GM18499 (cell line): ENCODE measurements around the gene BUD13.

Source experiments
- ATAC-seq: cut with Tn5 transposase; IDR thresholded peaks from one replicate; pipeline ENCODE4 v1.9.1; 2021; ENCODE audit warnings: moderate number of reproducible peaks; ENCODE audit not compliant: insufficient read depth, unreplicated experiment

The BUD13 gene

DNA sequence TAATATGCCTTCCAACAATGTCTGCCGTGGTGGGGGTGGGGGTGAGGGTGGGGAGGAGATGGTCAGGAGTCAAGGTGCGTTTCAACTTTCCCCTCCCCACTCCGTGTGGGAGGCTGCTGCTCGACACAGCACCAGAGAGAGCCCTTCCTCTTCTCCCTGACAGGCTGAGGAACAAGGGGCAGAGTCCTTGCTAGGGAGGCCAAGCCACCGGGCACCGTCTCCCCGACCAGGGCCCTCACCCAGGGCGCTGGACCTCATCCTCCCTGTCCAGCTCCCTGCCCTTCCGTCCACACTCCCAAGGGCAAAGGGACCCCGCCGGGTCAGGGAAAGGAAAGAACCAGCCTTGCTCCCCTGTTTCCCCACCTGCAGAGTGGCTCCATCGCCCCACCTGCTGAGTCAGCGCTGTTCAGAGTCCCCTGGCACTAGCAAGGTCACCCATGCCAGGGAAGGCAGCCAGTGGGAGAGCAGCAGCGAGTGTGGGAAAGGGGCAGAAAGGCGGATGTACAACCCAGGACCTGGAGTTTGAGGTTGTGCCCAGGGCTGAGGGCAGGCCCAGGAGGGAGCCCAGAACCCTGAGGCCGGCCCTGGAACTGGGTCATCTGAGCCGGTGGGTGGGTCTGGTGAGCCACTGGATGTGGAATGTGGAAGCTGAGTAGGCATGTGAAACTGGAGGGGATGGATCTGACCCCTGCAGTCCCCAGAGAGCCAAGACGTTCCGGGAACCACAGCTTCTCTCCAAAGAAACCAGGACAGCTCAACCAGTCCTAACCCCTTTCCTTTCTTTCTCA is 47.2 kb downstream of the BUD13 start:
- ATAC-seq: no peak

DNA sequence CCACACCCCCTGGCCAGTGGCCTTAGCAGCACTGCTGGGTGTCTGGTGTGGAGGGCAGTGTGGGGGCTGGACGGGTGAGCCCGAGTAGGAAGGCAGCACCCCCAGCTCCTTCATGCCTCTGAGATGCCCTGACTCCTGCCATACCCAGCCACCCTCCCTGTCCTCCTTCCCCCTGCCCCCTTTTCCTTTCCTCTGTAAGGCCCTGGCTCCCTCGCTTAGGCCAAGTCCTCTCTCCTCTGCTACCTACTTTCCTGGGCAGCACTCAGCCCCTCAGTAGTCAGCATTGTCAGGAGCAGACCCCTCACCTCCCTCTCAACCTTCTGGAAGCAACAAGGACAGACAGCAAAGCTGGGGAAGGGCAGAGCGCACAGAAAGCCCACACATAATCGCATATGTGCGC is 48.0 kb downstream of the BUD13 start:
- no peak for ATAC-seq

- no peak for ATAC-seq
Observed at GRCh38 chr11:116723511-116723910, 49.3 kb downstream of the BUD13 start.

DNA sequence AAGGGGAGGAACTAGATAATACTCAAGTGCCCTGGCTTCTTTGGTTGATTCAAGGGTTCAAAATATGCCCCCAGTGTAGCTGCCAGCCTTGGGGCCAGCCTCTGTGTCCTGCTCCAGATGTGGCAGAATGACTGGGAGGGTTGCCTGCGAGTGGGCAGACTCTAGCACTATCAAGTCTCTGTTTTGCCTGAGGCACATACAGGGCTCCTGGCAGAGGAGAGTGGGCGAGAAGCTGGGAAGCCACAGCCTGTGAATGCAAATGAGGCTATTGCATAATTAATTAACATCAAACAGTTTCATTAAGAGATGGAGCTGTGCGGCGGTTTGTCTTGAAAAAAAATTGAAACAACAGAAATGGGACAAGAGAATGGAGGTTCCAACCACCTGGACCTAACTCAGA is 50.8 kb downstream of the BUD13 start:
- no peak for ATAC-seq

DNA sequence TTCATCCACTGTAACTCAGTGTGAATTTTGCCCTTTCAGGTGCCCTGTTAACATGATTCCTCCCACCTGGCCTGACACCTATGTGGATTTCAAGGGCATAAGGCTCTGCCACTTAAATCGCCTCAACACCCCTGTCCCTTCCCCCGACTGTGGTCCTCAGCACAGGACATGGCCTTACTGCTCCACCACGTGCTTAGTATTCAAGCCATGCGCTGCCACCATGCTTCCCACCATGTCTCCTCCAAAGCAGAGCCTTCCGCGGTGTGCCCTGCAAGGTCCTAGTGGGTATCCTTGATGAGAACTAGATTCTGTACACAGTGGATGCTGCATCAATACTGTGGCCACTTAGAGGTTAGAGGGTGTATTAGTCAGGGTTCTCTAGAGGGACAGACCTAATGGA is 51.9 kb downstream of the BUD13 start:
- ATAC-seq: no peak

DNA sequence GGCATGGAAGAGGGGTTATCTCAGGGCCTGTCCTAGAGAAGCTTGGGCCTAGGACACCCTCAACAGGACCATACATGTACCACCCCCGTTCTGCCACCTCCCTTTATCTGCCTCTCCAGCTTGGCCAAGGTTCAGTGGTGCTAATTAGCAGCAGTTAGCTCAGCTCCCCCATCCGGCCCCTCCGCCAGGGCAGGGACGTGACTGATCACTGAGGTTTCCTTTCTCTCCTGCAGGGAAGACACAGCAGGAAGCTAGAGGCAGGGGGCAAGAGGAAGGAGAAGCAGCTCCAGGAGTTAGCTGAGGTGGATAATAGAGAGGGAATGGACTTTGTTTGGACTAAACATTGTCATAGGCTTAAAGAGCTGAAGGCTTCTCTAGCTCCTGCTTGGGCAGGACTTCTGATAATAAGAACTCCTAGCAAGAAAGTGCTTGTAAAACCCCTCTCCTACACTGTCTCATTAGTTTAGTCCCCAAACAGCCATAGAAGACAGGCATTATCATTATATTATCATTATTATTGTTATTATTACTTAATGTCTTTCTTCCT is 53.8 kb downstream of the BUD13 start:
- no peak for ATAC-seq

DNA sequence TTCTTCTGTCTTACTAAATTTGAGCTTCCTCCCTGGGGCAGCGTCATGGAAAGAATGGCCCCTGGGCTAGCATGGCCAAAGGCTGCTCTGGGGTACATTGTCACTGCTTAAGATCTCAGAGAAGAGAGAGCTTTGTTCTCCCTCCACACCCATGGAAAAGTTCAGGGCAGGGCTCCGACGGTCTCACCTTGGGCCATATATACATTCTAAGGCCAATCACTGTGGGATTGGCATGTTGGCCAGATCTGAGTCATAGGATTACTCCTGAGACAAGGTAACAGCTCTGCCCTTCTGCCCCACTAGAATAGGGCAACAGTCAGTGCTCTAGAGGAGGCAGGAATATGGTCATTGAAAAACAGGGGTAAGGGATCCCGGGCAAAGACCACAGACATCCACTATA is 56.2 kb downstream of the BUD13 start:
- ATAC-seq: no peak

DNA sequence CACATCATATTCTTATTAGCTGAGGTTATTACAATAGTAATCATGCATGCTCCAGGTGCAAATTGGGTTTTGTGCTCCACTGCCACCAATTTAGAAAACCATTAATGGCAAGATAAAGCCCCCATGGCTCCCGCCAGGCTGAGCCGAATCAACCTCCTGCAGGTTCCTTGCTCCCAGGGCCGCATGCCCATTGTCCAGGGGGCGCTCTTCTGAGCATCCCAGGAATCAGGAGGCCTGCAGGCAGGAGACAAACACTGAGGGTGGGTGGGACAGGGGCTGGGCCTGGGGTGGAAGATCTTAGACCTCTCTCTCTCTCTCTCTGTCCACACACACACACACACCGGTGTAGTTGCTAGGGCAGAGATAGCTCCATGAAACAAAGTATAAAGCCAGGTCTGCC is 57.4 kb downstream of the BUD13 start:
- no peak for ATAC-seq

- ATAC-seq: no peak
Observed at GRCh38 chr11:116714902-116715301, 57.9 kb downstream of the BUD13 start.

DNA sequence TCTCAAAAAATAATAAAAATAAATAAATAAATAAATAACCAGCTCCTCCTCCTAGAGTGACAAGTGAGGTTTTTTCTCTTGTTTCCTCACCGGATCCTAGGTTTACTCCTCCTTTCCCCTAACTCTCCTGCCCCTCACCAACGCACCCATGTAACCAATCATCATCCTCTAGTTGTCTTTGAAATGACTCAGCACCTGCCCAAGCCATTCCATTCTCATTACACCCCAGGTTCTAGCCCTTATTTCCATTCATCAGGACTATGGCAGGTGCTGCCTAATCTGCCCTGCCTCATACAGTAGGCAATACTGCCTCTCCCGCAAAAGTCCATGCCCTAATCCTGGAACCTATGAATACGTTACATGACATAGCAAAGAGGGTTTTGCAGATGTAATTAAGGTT is 60.4 kb downstream of the BUD13 start:
- no peak for ATAC-seq

DNA sequence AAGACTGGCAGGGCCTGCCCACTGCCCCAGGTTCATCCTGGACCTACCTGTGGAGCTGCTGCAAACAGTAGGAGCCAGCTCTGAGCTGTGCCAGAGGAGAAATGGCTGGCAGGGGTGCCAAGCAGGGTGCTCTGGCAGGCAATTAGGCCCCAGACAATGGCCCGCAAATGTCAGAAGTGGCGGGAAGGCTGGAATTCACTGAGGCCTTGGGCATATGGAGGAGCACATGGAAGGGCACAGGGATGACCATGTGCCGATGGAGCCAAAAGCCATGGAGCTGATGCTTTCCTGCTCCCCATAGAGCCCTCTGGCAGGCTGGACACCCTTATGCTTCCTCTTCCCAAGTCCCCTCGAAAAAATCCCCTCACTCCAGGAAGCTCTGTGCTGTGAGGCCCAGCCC is 62.0 kb downstream of the BUD13 start:
- no peak for ATAC-seq

DNA sequence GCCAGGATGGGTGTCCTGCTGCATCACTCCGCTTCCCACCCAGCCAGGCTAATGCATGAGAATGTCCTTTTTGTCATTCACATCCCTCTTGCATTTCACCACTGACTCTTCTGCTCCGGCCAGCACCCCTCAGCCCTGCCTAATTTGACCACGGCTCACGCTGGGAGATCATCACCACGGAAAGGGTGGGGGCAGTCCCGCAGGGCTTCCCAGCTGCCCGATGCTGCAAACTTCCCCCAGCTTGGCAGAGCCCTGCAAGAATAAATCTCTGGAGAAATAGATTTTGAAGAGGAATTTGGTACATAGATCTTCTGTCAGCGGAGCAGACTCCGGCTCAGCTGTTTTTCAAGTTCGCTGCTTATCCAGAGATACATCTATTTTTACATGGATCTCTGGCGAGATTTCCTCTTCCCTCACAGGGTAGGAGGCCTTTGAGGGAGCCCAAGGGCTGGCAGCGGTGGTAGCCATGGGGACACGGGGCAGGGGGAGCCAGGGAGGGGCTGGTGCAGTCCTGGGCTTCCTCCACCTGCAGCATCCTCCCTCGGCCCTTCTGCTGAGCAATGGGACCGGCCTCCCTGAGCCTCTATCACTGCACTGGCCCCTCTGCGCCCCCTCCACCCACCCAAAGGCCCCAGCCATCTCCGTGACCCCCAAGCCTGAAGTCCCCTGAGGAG is 62.6 kb downstream of the BUD13 start:
- no peak for ATAC-seq

GRCh38 chr11:116707746-116708145 is 65.0 kb downstream of the BUD13 start:
- no peak for ATAC-seq

GRCh38 chr11:116707161-116707629 is 65.6 kb downstream of the BUD13 start:
- ATAC-seq: no peak

DNA sequence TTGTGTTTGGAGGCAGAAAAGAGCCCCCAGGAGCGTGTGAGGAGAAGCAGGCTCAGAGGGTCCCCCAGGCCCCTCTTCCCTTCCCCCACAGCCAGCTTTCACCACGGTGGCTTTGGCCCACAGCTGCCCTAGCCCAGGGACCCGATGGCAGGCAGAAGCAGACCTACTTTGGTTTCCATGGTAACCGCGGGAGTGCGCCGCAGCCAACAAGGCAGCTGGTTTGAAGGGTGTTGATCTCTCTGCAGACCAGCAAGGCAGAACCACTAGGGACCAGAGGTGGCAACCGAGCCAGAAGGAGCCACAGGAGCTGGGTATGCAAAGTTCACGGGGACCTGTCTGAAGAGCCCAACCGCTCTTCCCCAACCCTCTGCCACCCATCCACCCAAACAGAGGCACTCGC is 69.4 kb downstream of the BUD13 start:
- ATAC-seq: no peak

- ATAC-seq: no peak
Observed at GRCh38 chr11:116702772-116703385, 69.9 kb downstream of the BUD13 start.

DNA sequence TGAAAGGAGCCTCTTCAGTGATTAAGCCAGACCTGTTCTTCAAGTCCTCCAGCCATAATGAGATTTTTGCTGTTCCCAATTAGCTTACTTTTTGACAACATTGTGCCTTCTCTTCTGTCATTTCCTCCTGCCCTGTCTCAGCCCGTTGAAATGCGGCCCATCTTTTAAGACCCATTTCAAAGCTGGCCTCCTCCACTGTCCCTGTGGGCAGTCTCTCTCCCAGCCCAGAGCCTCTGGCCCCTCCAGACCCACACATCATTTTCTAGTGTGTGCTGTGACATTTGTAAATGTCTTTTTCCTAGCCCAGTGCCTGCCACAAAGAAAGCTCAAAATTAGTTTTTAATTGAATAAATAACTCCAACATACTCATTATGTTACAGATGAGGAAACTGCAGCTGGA is 70.9 kb downstream of the BUD13 start:
- no peak for ATAC-seq

- no peak for ATAC-seq
Observed at GRCh38 chr11:116701297-116701801, 71.4 kb downstream of the BUD13 start.

- no peak for ATAC-seq
Observed at GRCh38 chr11:116700586-116701220, 72.1 kb downstream of the BUD13 start.
